H1 (cell line): Measurements from ENCODE around the gene ABCA1. TPM values are rescaled to one million over a fixed set of nuclear protein-coding genes. Genes with fewer than 3 reads are reported as not detected.

Source experiments
- CTCF ChIA-PET: fragments of 300-600 bp; sonication (Branson Sonifier 250); formaldehyde crosslinking; loops from one replicate; lab custom pipeline; 2021; ENCODE audit not compliant: partially characterized antibody; lab: Charles Lee
- POLR2A ChIA-PET: fragments of 300-600 bp; sonication (Branson Sonifier 250); formaldehyde crosslinking; loops from one replicate; lab custom pipeline; 2021; ENCODE audit warnings: inconsistent platforms; ENCODE audit not compliant: partially characterized antibody; lab: Charles Lee
- DNase-seq, 2 experiments: peaks; one replicate each; pipeline versions ENCODE4 v3.0.0 to v3.0.0-alpha.2; 2010 to 2022; ENCODE audit warnings: low spot score in 2 of 2, low read depth in 1 of 2, mixed read lengths in 1 of 2
- FAIRE-seq: peaks from 2 replicates; lab custom pipeline; 2011; peaks lifted over from hg19 to GRCh38; lab: Jason Lieb, UNC
- H2AFZ ChIP-seq: 2 replicates; pipeline ENCODE4 v1.8.1; 2012; ENCODE audit warnings: low read length, inconsistent platforms
- H2AK5ac ChIP-seq: 2 replicates; pipeline ENCODE4 v1.6.1; 2013; ENCODE audit warnings: low read depth, low read length
- H2BK120ac ChIP-seq: replicated peaks from 2 replicates; pipeline ENCODE3; 2013; ENCODE audit warnings: low read depth, low read length, inconsistent platforms
- H2BK12ac ChIP-seq: 2 replicates; pipeline ENCODE4 v1.6.1; 2013; ENCODE audit warnings: low read depth, low read length
- H2BK15ac ChIP-seq: 2 replicates; pipeline ENCODE4 v1.6.1; 2013; ENCODE audit warnings: low read length
- H2BK20ac ChIP-seq: 2 replicates; pipeline ENCODE4 v1.6.1; 2013; ENCODE audit warnings: low read length
- H2BK5ac ChIP-seq: 2 replicates; pipeline ENCODE4 v1.6.1; 2013; ENCODE audit warnings: low read depth, low read length
- H3K14ac ChIP-seq: 2 replicates; pipeline ENCODE4 v1.6.1; 2013; ENCODE audit warnings: inconsistent platforms; ENCODE audit not compliant: insufficient read length
- H3K18ac ChIP-seq: 2 replicates; pipeline ENCODE4 v1.6.1; 2013; ENCODE audit warnings: low read length; ENCODE audit errors: extremely low read depth
- H3K23ac ChIP-seq: 2 replicates; pipeline ENCODE4 v1.6.1; 2013; ENCODE audit warnings: inconsistent platforms; ENCODE audit not compliant: insufficient read length
- H3K23me2 ChIP-seq: 2 replicates; pipeline ENCODE4 v1.6.1; 2013; ENCODE audit warnings: low read depth, low read length
- H3K27ac ChIP-seq: 2 replicates; pipeline ENCODE4 v1.6.1; 2011; ENCODE audit warnings: low read depth, low read length, inconsistent platforms
- H3K27me3 ChIP-seq, 4 experiments: replicated peaks in 1 of 4; 1 replicate in 1 of 4; 2 replicates in 3 of 4; pipeline versions ENCODE4 v1.6.1 to v1.8.1; 2011 to 2013; ENCODE audit warnings: low read length in 3 of 4, mild to moderate bottlenecking in 3 of 4, inconsistent platforms in 2 of 4, mixed read lengths in 2 of 4, moderate library complexity in 1 of 4; ENCODE audit not compliant: control insufficient read depth in 3 of 4, insufficient read depth in 3 of 4; ENCODE audit errors: extremely low read depth in 1 of 4
- H3K36me3 ChIP-seq, 4 experiments: 2 replicates each; pipeline versions ENCODE4 v1.6.1 to v1.8.1; 2011 to 2013; ENCODE audit warnings: mild to moderate bottlenecking in 4 of 4, low read length in 3 of 4, moderate library complexity in 2 of 4, control low read depth in 1 of 4, inconsistent platforms in 1 of 4; ENCODE audit not compliant: insufficient read depth in 4 of 4, control insufficient read depth in 2 of 4
- H3K4ac ChIP-seq: replicated peaks from 2 replicates; pipeline ENCODE3; 2013; ENCODE audit warnings: low read length, low read depth, mixed read lengths, inconsistent platforms; ENCODE audit not compliant: insufficient read length
- H3K4me1 ChIP-seq, 4 experiments: replicated peaks in 1 of 4; 1 replicate in 1 of 4; 2 replicates in 3 of 4; pipeline versions ENCODE4 v1.6.1 to v1.8.1; 2011 to 2013; ENCODE audit warnings: low read length in 3 of 4, inconsistent platforms in 2 of 4, mixed read lengths in 1 of 4; ENCODE audit not compliant: insufficient read depth in 4 of 4, control insufficient read depth in 3 of 4
- H3K4me2 ChIP-seq, 2 experiments: 2 replicates each; pipeline versions ENCODE4 v1.6.1 to v1.8.1; 2011 to 2013; ENCODE audit warnings: low read depth in 2 of 2, low read length in 2 of 2, control low read depth in 1 of 2, inconsistent platforms in 1 of 2, mild to moderate bottlenecking in 1 of 2; ENCODE audit not compliant: insufficient read depth in 1 of 2
- H3K4me3 ChIP-seq, 4 experiments: fragments of 200-600, 300-600 bp in 1 of 4; sonication (generic), shearing (Covaris generic), sonication (Bioruptor Twin) in 1 of 4; 2 replicates each; pipeline versions ENCODE4 v1.5.1 to v1.8.1; 2011 to 2016; ENCODE audit warnings: low read length in 4 of 4, low read depth in 3 of 4, control low read depth in 2 of 4, inconsistent platforms in 2 of 4, mild to moderate bottlenecking in 2 of 4, mixed read lengths in 1 of 4, moderate library complexity in 1 of 4; ENCODE audit not compliant: insufficient read depth in 2 of 4; ENCODE audit errors: extremely low read depth in 1 of 4
- H3K56ac ChIP-seq: replicated peaks from 2 replicates; pipeline ENCODE3; 2013; ENCODE audit warnings: low read depth, mild to moderate bottlenecking, mixed read lengths, low read length, inconsistent platforms; ENCODE audit not compliant: insufficient read length
- H3K79me1 ChIP-seq: 2 replicates; pipeline ENCODE4 v1.6.1; 2013; ENCODE audit warnings: low read depth, low read length, control low read depth
- H3K79me2 ChIP-seq, 2 experiments: 2 replicates each; pipeline versions ENCODE4 v1.6.1 to v1.8.1; 2012 to 2013; ENCODE audit warnings: low read length in 2 of 2, mild to moderate bottlenecking in 2 of 2, inconsistent platforms in 1 of 2; ENCODE audit not compliant: insufficient read depth in 2 of 2, control insufficient read depth in 1 of 2
- H3K9ac ChIP-seq, 4 experiments: replicated peaks in 1 of 4; 1 replicate in 1 of 4; 2 replicates in 3 of 4; pipeline versions ENCODE4 v1.6.1 to v1.8.1; 2011 to 2013; ENCODE audit warnings: low read depth in 3 of 4, low read length in 3 of 4, control low read depth in 2 of 4, mild to moderate bottlenecking in 2 of 4, moderate library complexity in 2 of 4, inconsistent platforms in 1 of 4; ENCODE audit errors: extremely low read depth in 1 of 4
- H3K9me3 ChIP-seq, 2 experiments: 2 replicates each; pipeline versions ENCODE4 v1.6.1 to v1.8.1; 2012 to 2013; ENCODE audit warnings: mild to moderate bottlenecking in 2 of 2, moderate library complexity in 2 of 2, control low read depth in 1 of 2, inconsistent platforms in 1 of 2, low read depth in 1 of 2, low read length in 1 of 2, mixed read lengths in 1 of 2; ENCODE audit not compliant: insufficient read depth in 2 of 2
- H4K20me1 ChIP-seq, 2 experiments: replicated peaks in 1 of 2; 2 replicates each; pipeline versions ENCODE3 to v1.8.1; 2011 to 2013; ENCODE audit warnings: inconsistent platforms in 2 of 2, low read length in 2 of 2, mild to moderate bottlenecking in 1 of 2; ENCODE audit not compliant: insufficient read depth in 2 of 2, control insufficient read depth in 1 of 2
- H4K5ac ChIP-seq: 2 replicates; pipeline ENCODE4 v1.6.1; 2013; ENCODE audit warnings: low read length, low read depth, mixed read lengths, inconsistent platforms; ENCODE audit not compliant: insufficient read length
- H4K8ac ChIP-seq: 2 replicates; pipeline ENCODE4 v1.8.0; 2013; ENCODE audit warnings: mild to moderate bottlenecking, moderate library complexity, low read length, inconsistent platforms; ENCODE audit not compliant: insufficient read depth; ENCODE audit errors: extremely low read depth
- H4K91ac ChIP-seq: replicated peaks from 2 replicates; pipeline ENCODE3; 2013; ENCODE audit warnings: low read length, mixed read lengths, inconsistent platforms; ENCODE audit not compliant: insufficient read length
- BCL11A ChIP-seq, 2 experiments: IDR thresholded peaks; one replicate each; pipeline ENCODE4 v1.6.1; 2011; ENCODE audit warnings: low read depth in 2 of 2, low read length in 2 of 2, mild to moderate bottlenecking in 2 of 2
- CHD2 ChIP-seq: IDR thresholded peaks from 2 replicates; pipeline ENCODE4 v1.6.1; 2012; ENCODE audit warnings: low read length, improper control_type of control experiment
- EGR1 ChIP-seq: IDR thresholded peaks from 2 replicates; pipeline ENCODE4 v1.6.1; 2011; ENCODE audit warnings: low read depth, low read length, borderline replicate concordance
- HDAC6 ChIP-seq: IDR thresholded peaks from one replicate; pipeline ENCODE4 v1.7.1; 2012; ENCODE audit warnings: low read depth, mild to moderate bottlenecking, inconsistent platforms, low read length, moderate library complexity
- POLR2A ChIP-seq, 2 experiments: IDR thresholded peaks; 1 replicate in 1 of 2; 2 replicates in 1 of 2; pipeline ENCODE4 v1.6.1; 2011; ENCODE audit warnings: low read depth in 2 of 2, low read length in 2 of 2, mild to moderate bottlenecking in 2 of 2; ENCODE audit errors: control extremely low read depth in 1 of 2
- SUZ12 ChIP-seq: fragments of 200-600 bp; sonication (generic); IDR thresholded peaks from 2 replicates; pipeline ENCODE4 v1.6.1; 2012; ENCODE audit warnings: mild to moderate bottlenecking, inconsistent platforms, low read length, moderate library complexity, mixed read lengths
- WGBS, 2 experiments: shearing (Covaris generic) in 1 of 2; methylation state at CpG; one replicate each; pipeline versions ENCODE4 v1.1.6 to v1.1.7; 2013 to 2015; ENCODE audit warnings: low lambda C conversion rate in 2 of 2, mixed read lengths in 2 of 2, inconsistent platforms in 1 of 2, low coverage in 1 of 2, missing lambda C conversion rate in 1 of 2; ENCODE audit not compliant: insufficient replicate concordance in 2 of 2, insufficient coverage in 1 of 2, insufficient read length in 1 of 2; ENCODE audit errors: extremely low coverage in 1 of 2, missing lambda C conversion rate in 1 of 2; 5-methylcytosine and 5-hydroxymethylcytosine counted together
- polyA plus RNA-seq, 7 experiments: library from polyadenylated mRNA; depleted of rRNA in 3 of 7; stranded (reverse) in 5 of 7; unstranded in 2 of 7; fragments of >200 nt in 5 of 7; fragments of 200-250 nt in 2 of 7; gene quantifications; 1 replicate in 5 of 7; 2 replicates in 1 of 7; 4 replicates in 1 of 7; pipeline versions ENCODE4 v1.2.1 to v1.2.3, GENCODE V29; 2011 to 2013; ENCODE audit warnings: missing spikeins in 2 of 7, mixed read lengths in 2 of 7
- total RNA-seq: library from RNA; stranded (reverse); fragmentation: NEBNext Ultra II Directional; extraction: Animal tissue kit (Norgen Biotek cat#: 25700); gene quantifications from 2 replicates; pipeline ENCODE4 v1.2.1, GENCODE V29; 2021
- TF ChIP-seq, protein P1 (sequence below): IDR thresholded peaks from 2 replicates; pipeline ENCODE4 v1.6.1; 2012; ENCODE audit warnings: inconsistent platforms

Gene ABCA1
- total and polyA plus RNA-seq, 2 of the 8 experiments (the other 6 are each of a cell fraction or from before 2014, with no cell fraction given) = 6.9 to 7.8 TPM

DNA sequence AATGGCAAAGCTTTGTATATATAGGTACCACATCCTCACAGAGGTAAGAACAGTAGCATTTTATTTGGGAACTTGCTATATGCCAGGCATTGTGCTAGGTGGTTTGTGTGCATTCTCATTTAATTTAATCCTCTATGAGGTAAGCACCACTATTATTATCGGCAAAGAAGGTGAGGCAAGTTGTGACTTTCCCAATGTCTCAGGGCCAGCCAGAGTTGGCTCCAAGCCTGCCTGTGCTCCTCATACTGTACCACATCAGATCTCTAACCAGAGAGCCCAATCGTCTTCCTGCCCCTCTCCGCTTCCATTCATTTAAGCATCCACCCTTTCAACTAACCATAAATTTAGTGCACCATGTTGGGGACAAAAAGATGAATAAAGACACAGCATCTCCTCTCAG, 108.9 kb downstream of the ABCA1 start:
- peaks cover 3 to 36% (median 24%) of the 10 kb centered on the region in 4 experiments for H3K36me3 ChIP-seq
- TF ChIP-seq CHD2 = no peak
- TF ChIP-seq POLR2A (IDR thresholded peaks at IDR 0.05; ENCODE audit: control extremely low read depth in 1 of 2, low read depth in 2 of 2, low read length in 2 of 2) = no peak
- TF ChIP-seq HDAC6 = no peak
- TF ChIP-seq, protein P1, sequence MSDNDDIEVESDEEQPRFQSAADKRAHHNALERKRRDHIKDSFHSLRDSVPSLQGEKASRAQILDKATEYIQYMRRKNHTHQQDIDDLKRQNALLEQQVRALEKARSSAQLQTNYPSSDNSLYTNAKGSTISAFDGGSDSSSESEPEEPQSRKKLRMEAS = no peak
- TF ChIP-seq EGR1 = no peak
- TF ChIP-seq SUZ12 = no peak
- TF ChIP-seq BCL11A (IDR thresholded peaks at IDR 0.05; ENCODE audit: low read depth in 2 of 2, low read length in 2 of 2) = no peak

More for the DNA sequence above, 108.9 kb downstream of the ABCA1 start:
- ChIA-PET CTCF (interaction anchor here (2.2 kb wide), 1 partner anchor 11 kb away, joined by 8 read pairs; no protein-coding TSS in a partner anchor), POLR2A (interaction anchor here (1.2 to 1.5 kb wide), 2 partner anchors 9 to 14 kb away, joined by 3 read pairs; no protein-coding TSS in a partner anchor)
- DNase-seq (no peak), FAIRE-seq (no peak)
- H3K56ac ChIP-seq = no peak overlapping the region
- H3K23ac ChIP-seq = no peak overlapping the region
- H3K4ac ChIP-seq = no peak overlapping the region
- H3K9me3 ChIP-seq = no peaks in the 10 kb centered on the region
- 97% methylated on average over 3 of the region's 3 CpGs; no CpG with 5 or more reads in 1 of the 2 experiments for WGBS, 2 experiments
- H3K14ac ChIP-seq = no peak overlapping the region
- no peak overlapping the region for H2BK5ac ChIP-seq
- H3K23me2 ChIP-seq = no peaks in the 10 kb centered on the region; the same call in 1 of the 2 replicates
- H4K91ac ChIP-seq = no peak overlapping the region
- H2AK5ac ChIP-seq = no peak overlapping the region
- no peaks in the 10 kb centered on the region for H3K27me3 ChIP-seq
- H4K5ac ChIP-seq = no peak overlapping the region
- no peaks in the 10 kb centered on the region for H4K20me1 ChIP-seq
- H2BK15ac ChIP-seq = no peak overlapping the region
- no peaks in the 10 kb centered on the region for H3K4me1 ChIP-seq
- no peak overlapping the region for H3K9ac ChIP-seq
- no peak overlapping the region for H2BK20ac ChIP-seq
- H2AFZ ChIP-seq = no peak overlapping the region
- no peaks in the 10 kb centered on the region for H3K79me2 ChIP-seq
- no peak overlapping the region for H3K4me2 ChIP-seq
- no peak overlapping the region for H3K4me3 ChIP-seq
- no peak overlapping the region for H3K18ac ChIP-seq
- H4K8ac ChIP-seq = no peak overlapping the region
- H2BK120ac ChIP-seq = no peak overlapping the region
- H2BK12ac ChIP-seq = no peak overlapping the region
- no peaks in the 10 kb centered on the region for H3K79me1 ChIP-seq
- no peak overlapping the region for H3K27ac ChIP-seq
